Measurements from ENCODE around the gene ADM2. TPM values are rescaled to one million over a fixed set of nuclear protein-coding genes. Genes with fewer than 3 reads are reported as not detected.

Gene ADM2
- total and polyA plus RNA-seq, 2 of the 13 experiments (the other 11 are each of a cell fraction or from before 2014, with no cell fraction given): 1.2 to 3.0 TPM

DNA sequence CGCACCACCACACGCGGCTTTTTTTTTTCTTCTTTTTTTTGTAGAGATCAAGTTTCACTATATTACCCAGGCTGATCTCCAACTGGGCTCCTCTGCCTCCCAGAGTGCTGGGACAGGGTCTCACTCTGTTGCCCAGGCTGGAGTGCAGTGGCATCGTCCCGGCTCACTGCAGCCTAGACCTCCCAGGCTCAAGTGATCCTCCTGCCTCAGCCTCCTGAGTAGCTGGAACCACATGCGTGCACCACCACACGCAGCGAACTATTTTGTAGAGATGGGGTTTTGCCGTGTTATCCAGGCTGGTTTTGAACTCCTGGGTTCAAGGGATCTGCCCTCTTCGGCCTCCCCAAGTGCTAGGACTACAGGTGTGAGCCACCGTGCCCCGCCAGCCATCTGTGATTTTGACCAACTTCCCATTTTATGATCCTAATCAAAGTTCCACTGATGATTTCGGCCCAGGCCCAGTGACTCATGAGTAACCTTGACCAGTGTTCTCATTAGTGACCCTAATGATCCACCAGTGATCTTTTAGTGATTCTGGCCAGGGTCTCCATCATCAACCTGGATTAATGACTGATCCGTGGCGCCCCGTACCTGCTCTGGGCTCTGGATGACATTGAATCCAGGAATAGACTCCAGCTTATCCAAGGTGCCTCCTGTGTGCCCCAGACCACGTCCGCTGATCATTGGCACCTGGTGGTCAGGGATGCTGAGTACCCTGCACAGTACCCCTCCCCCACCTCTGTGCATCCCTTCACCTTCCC is 46.8 kb downstream of the ADM2 start:
- no peak overlapping the region for H3K27ac ChIP-seq (ENCODE audit: extremely low read length, insufficient read depth, low read length)
- no peak overlapping the region for H2AFZ ChIP-seq (ENCODE audit: low read length)
- whole genome bisulfite sequencing (ENCODE audit: low lambda C conversion rate): 91% methylated on average over 17 of the region's 18 CpGs
- H3K9me3 ChIP-seq (ENCODE audit: low read length): no peaks in the 10 kb centered on the region
- H3K4me1 ChIP-seq (ENCODE audit: insufficient read depth, low read length): peaks cover 70% of the 10 kb centered on the region
- in situ Hi-C loops (cut with HindIII; ENCODE audit: extremely low pct_ligation_motif_present, low pct_unique_long_range_greater_than_20kb) (no loop called here), intact Hi-C loops (cut with micrococcal nuclease; ENCODE audit: unreplicated experiment) (loop anchor here (5.0 kb wide), 1 partner anchor 34 kb away; the partner anchor contains the start of gene SYCE3)
- ChIA-PET CTCF (ENCODE audit: low intra/inter-chr PET ratio, low total read pairs) (no interaction called here), POLR2A (interaction anchor here (0.8 to 2.5 kb wide), 6 partner anchors 10 to 172 kb away, joined by 3 to 7 read pairs (median 4); partner anchors contain the start of genes ARSA, LMF2, NCAPH2 and SYCE3)
- H4K20me1 ChIP-seq (ENCODE audit: insufficient read depth, low read length): peaks cover 15% of the 10 kb centered on the region
- no peaks in the 10 kb centered on the region for H3K27me3 ChIP-seq (ENCODE audit: control insufficient read depth in 1 of 2, insufficient read depth in 2 of 2, low read length in 2 of 2)
- H3K36me3 ChIP-seq (replicated peaks in 1 of 2; ENCODE audit: control insufficient read depth in 1 of 2, insufficient read depth in 2 of 2, low read length in 2 of 2): peaks cover 1 to 7% of the 10 kb centered on the region in 2 experiments; a peak in 4 of 5 replicates
- no peak for DNase-seq (ENCODE audit: low spot score)
- no peak overlapping the region for H3K9ac ChIP-seq (ENCODE audit: insufficient read depth, low read depth, low read length)
- no TSS peak for BruUV-seq (replicated peaks)
- H3K4me3 ChIP-seq (replicated peaks in 1 of 3; ENCODE audit: insufficient read depth in 1 of 3, low read depth in 2 of 3, low read length in 3 of 3): no peak overlapping the region
- H3K4me2 ChIP-seq (ENCODE audit: low read depth, low read length): no peak overlapping the region
- H3K79me2 ChIP-seq (ENCODE audit: insufficient read depth, low read length): peaks cover 20% of the 10 kb centered on the region
- FAIRE-seq: no peak
- ATAC-seq: no peak
- TF ChIP-seq ZNF326 (CRISPR knock-in tag; IDR thresholded peaks at IDR 0.05; ENCODE audit: borderline replicate concordance): 0 out of 2 replicates have a peak, but pooled peaks have one; percentile 22
- TF ChIP-seq ATF2 (CRISPR knock-in tag; IDR thresholded peaks at IDR 0.05): no peak
- peak; percentile 14; the same call in 1 of the 2 replicates for TF ChIP-seq ZNF460 (CRISPR knock-in tag; IDR thresholded peaks at IDR 0.05; ENCODE audit: borderline replicate concordance)
- no peak for TF ChIP-seq ZNF280D (CRISPR knock-in tag; IDR thresholded peaks at IDR 0.05)
- no peak for TF ChIP-seq HIC2 (CRISPR knock-in tag; IDR thresholded peaks at IDR 0.05; ENCODE audit: low read depth)
- no peak for TF ChIP-seq GRHL1 (CRISPR knock-in tag; conservative IDR thresholded peaks at IDR 0.05)
- no peak for TF ChIP-seq KAT8 (CRISPR knock-in tag; IDR thresholded peaks at IDR 0.05)
- peak; percentile 29; the same call in 1 of the 2 replicates for TF ChIP-seq ZNF770 (CRISPR knock-in tag; IDR thresholded peaks at IDR 0.05)
- TF ChIP-seq SYNCRIP (IDR thresholded peaks at IDR 0.05; ENCODE audit: insufficient read depth, low read depth, low read length): no peak
- peak; percentile 16 for TF ChIP-seq RBM22 (optimal IDR thresholded peaks at IDR 0.05; ENCODE audit: low read length)
- TF ChIP-seq MIER2 (CRISPR knock-in tag; IDR thresholded peaks at IDR 0.05): no peak
- TF ChIP-seq ZNF121 (CRISPR knock-in tag; IDR thresholded peaks at IDR 0.05): peak; percentile 51; the same call in 1 of the 2 replicates

All from HepG2 (cell line).